GM12878 (cell line): ENCODE data around the gene SLC27A5. TPM values are rescaled to one million over a fixed set of nuclear protein-coding genes. Genes with fewer than 3 reads are reported as not detected.

Source experiments
- ATAC-seq: fragments of 200-7000 bp; cut with Tn5 transposase; 3 replicates; pipeline ENCODE4 v1.9.1; 2020; ENCODE audit warnings: mild to moderate bottlenecking, moderate library complexity
- BruUV-seq: library from RNA; stranded (reverse); fragments of 400-500 nt; replicated peaks from 2 replicates; lab custom pipeline; 2021; lab: Mats Ljungman, UMichigan
- CTCF ChIA-PET: fragments of 300-600 bp; sonication (Branson Sonifier 250); formaldehyde crosslinking; extraction: SDS; loops from one replicate; lab custom pipeline; 2021; ENCODE audit warnings: inconsistent platforms; lab: Yijun Ruan, JAX
- POLR2A ChIA-PET: fragments of 350-600 bp; formaldehyde crosslinking; extraction: SDS; loops from one replicate; lab custom pipeline; 2021; ENCODE audit warnings: inconsistent platforms; lab: Charles Lee
- RAD21 ChIA-PET: fragments of 300-600 bp; sonication (Branson Sonifier 250); formaldehyde crosslinking; loops from one replicate; lab custom pipeline; 2023; ENCODE audit warnings: antibody characterized with exemption; ENCODE audit not compliant: unreplicated experiment; lab: Charles Lee
- SMC1A ChIA-PET: fragments of 300-600 bp; sonication (Branson Sonifier 250); formaldehyde crosslinking; loops from one replicate; lab custom pipeline; 2023; ENCODE audit not compliant: unreplicated experiment, uncharacterized antibody; lab: Charles Lee
- DNase-seq: peaks from one replicate; pipeline ENCODE4 v3.0.0-alpha.2; 2011; ENCODE audit warnings: low read depth, low spot score
- FAIRE-seq: peaks from 3 replicates; lab custom pipeline; 2011; peaks lifted over from hg19 to GRCh38; lab: Jason Lieb, UNC
- H2AFZ ChIP-seq: 2 replicates; pipeline ENCODE4 v1.6.0; 2011; ENCODE audit warnings: low read depth, low read length, control low read depth; ENCODE audit not compliant: control insufficient read depth
- H3K27ac ChIP-seq: 2 replicates; pipeline ENCODE4 v1.5.1; 2011; ENCODE audit warnings: control low read depth; ENCODE audit not compliant: control insufficient read depth, insufficient read depth
- H3K27me3 ChIP-seq, 2 experiments: replicated peaks in 1 of 2; 2 replicates each; pipeline versions ENCODE4 v1.6.0 to v1.6.1; 2011; ENCODE audit warnings: low read length in 1 of 2; ENCODE audit not compliant: control insufficient read depth in 2 of 2, insufficient read depth in 2 of 2
- H3K36me3 ChIP-seq, 2 experiments: 2 replicates each; pipeline ENCODE4 v1.5.1; 2011; ENCODE audit warnings: low read length in 1 of 2; ENCODE audit not compliant: control insufficient read depth in 2 of 2, insufficient read depth in 2 of 2
- H3K4me1 ChIP-seq: 2 replicates; pipeline ENCODE4 v1.6.1; 2011; ENCODE audit warnings: mild to moderate bottlenecking, low read length, moderate library complexity, mixed read lengths; ENCODE audit not compliant: control insufficient read depth, insufficient read depth
- H3K4me2 ChIP-seq: 2 replicates; pipeline ENCODE4 v1.6.0; 2011; ENCODE audit warnings: control low read depth; ENCODE audit not compliant: control insufficient read depth, insufficient read depth
- H3K4me3 ChIP-seq: fragments of 200-600 bp; sonication (generic); 2 replicates; pipeline ENCODE4 v1.5.1; 2016
- H3K79me2 ChIP-seq: 2 replicates; pipeline ENCODE4 v1.6.0; 2011; ENCODE audit warnings: low read length; ENCODE audit not compliant: control insufficient read depth, insufficient read depth
- H3K9ac ChIP-seq: 2 replicates; pipeline ENCODE4 v1.8.0; 2011; ENCODE audit warnings: low read length, control low read depth, mixed read lengths; ENCODE audit not compliant: control insufficient read depth, insufficient read depth
- H3K9me3 ChIP-seq: replicated peaks from 3 replicates; pipeline ENCODE4 v1.5.1; 2011; ENCODE audit warnings: mild to moderate bottlenecking, low read length; ENCODE audit not compliant: control insufficient read depth, insufficient read depth
- H4K20me1 ChIP-seq: 2 replicates; pipeline ENCODE4 v1.6.0; 2011; ENCODE audit not compliant: control insufficient read depth, insufficient read depth
- BACH1 ChIP-seq: fragments of 450-650 bp; IDR thresholded peaks from 2 replicates; pipeline ENCODE4 v1.6.1; 2017; ENCODE audit warnings: mild to moderate bottlenecking, borderline replicate concordance
- FOS ChIP-seq: IDR thresholded peaks from 3 replicates; pipeline ENCODE4 v1.6.1; 2011; ENCODE audit warnings: borderline replicate concordance; ENCODE audit not compliant: insufficient read length; ENCODE audit errors: extremely low read depth
- IKZF2 ChIP-seq, 2 experiments: fragments of 450-650 bp; IDR thresholded peaks; 2 replicates each; pipeline ENCODE4 v1.6.1; 2017; ENCODE audit warnings: mild to moderate bottlenecking in 2 of 2, moderate library complexity in 2 of 2
- PAX8 ChIP-seq: fragments of 450-650 bp; IDR thresholded peaks from 2 replicates; pipeline ENCODE4 v1.6.1; 2017; ENCODE audit warnings: mild to moderate bottlenecking, moderate library complexity
- ZNF622 ChIP-seq: fragments of 450-650 bp; IDR thresholded peaks from 2 replicates; pipeline ENCODE4 v1.6.1; 2017; ENCODE audit warnings: mild to moderate bottlenecking, inconsistent platforms
- ZNF687 ChIP-seq: fragments of 450-650 bp; IDR thresholded peaks from 2 replicates; pipeline ENCODE4 v1.6.1; 2017; ENCODE audit warnings: mild to moderate bottlenecking, moderate library complexity
- WGBS: methylation state at CpG from one replicate; pipeline ENCODE4 v1.1.6; 2016; ENCODE audit warnings: low lambda C conversion rate; ENCODE audit not compliant: insufficient replicate concordance, insufficient coverage; ENCODE audit errors: missing lambda C conversion rate; 5-methylcytosine and 5-hydroxymethylcytosine counted together
- in situ Hi-C: fragments of 300-500 bp; cut with MboI; formaldehyde crosslinking; loops from 9 replicates; pipeline ENCODE4 v1.14.3; 2018; ENCODE audit warnings: mixed read lengths
- intact Hi-C: fragments of 100-400 bp; cut with micrococcal nuclease; formaldehyde crosslinking; loops from one replicate; pipeline ENCODE4 v1.14.2; 2022; ENCODE audit not compliant: unreplicated experiment
- polyA plus RNA-seq, 11 experiments: library from polyadenylated mRNA; depleted of rRNA in 4 of 11; unstranded in 6 of 11; stranded (reverse) in 5 of 11; fragments of >200 nt; fragmentation: Nextera tagmentation in 4 of 11; fragmentation: Illumina TruSeq in 1 of 11; extraction: Ambion mirVana in 4 of 11; extraction: Trizol in 1 of 11; gene quantifications; 1 replicate in 1 of 11; 2 replicates in 10 of 11; pipeline versions ENCODE4 v1.2.1 to v1.2.3, GENCODE V29; 2011 to 2016; ENCODE audit warnings: inconsistent platforms in 2 of 11, missing spikeins in 2 of 11, low read depth in 1 of 11
- total RNA-seq, 4 experiments: library from RNA; depleted of rRNA in 3 of 4; stranded (reverse); fragments of >200 nt in 3 of 4; fragmentation: Illumina TruSeq in 1 of 4; extraction: Trizol in 1 of 4; gene quantifications; 2 replicates each; pipeline versions ENCODE4 v1.2.1 to v1.2.3, GENCODE V29; 2013 to 2021

SLC27A5 gene
- total and polyA plus RNA-seq, 10 of the 15 experiments (the other 5 are each of a cell fraction or from before 2014, with no cell fraction given), result 21.2 to 127 (median 31.8) TPM

- CTCF ChIA-PET, result no interaction called here
- intact Hi-C loops, result no loop called here
These were observed 37.3 kb downstream of the SLC27A5 start for GRCh38 chr19:58474291-58474996.

More at GRCh38 chr19:58474291-58474996, 37.3 kb downstream of the SLC27A5 start:
- no TSS peak for BruUV-seq
- Histone ChIP-seq H4K20me1 (no peaks in the 10 kb centered on the region), H3K79me2 (no peaks in the 10 kb centered on the region; the same call in none of the 2 replicates), H3K27me3 (no peaks in the 10 kb centered on the region), H3K4me1 (peaks cover 21% of the 10 kb centered on the region), H3K9ac (no peak overlapping the region; the same call in 1 of the 2 replicates), H3K4me3 (no peak overlapping the region), H3K9me3 (no peaks in the 10 kb centered on the region), H3K36me3 (peaks cover 7% of the 10 kb centered on the region in 2 experiments), H3K4me2 (peak overlapping the region; percentile 83; the same call in 1 of the 2 replicates), H3K27ac (no peak overlapping the region), H2AFZ (no peak overlapping the region)
- in situ Hi-C loops, result no loop called here
- FAIRE-seq (no peak), DNase-seq (no peak), ATAC-seq (no peak)
- ChIA-PET POLR2A (interaction anchor here (1.9 kb wide), 1 partner anchor 112 kb away, joined by 5 read pairs; the partner anchor contains the start of gene ZNF497), SMC1A (interaction anchor here (0.9 to 1.3 kb wide), 2 partner anchors 14 to 22 kb away, joined by 3 read pairs; partner anchors contain the start of gene ZNF324B), RAD21 (no interaction called here)
- TF ChIP-seq ZNF622 (no peak), FOS (no peak), PAX8 (no peak), BACH1 (no peak), IKZF2 (IDR thresholded peaks at IDR 0.05) (no peak), ZNF687 (no peak)
- 87% methylated on average over 12 of the region's 12 CpGs for WGBS
